Heart left ventricle (tissue), 13 donors: ENCODE measurements around the gene AAMP.

Experiments
- CTCF ChIP-seq, 12 donors: fragments of 200-600 bp; sonication (generic) in 4 of 12; IDR thresholded peaks; one replicate each; pipeline versions ENCODE4 v1.5.0 to v1.8.0; 2018 to 2022; ENCODE audit warnings: antibody characterized with exemption in 12 of 12, mild to moderate bottlenecking in 5 of 12
- POLR2A ChIP-seq, 2 donors: fragments of 450-650 bp; IDR thresholded peaks; one replicate each; pipeline ENCODE4 v1.6.1; 2017; ENCODE audit warnings: antibody characterized with exemption in 2 of 2, mild to moderate bottlenecking in 2 of 2, moderate library complexity in 2 of 2
- donor health status: ischemic (EF 13 %, LVEDD 7.1; RV severe dilation, severe dysfunction).
- donor health status: DM: no; HTN: yes; CAD: no.
- donor health status: DM: no; HTN: no; CAD: no.
- donor health status: ischemic (EF 25% LVEDD 6.9; RV normal size, moderate dysfunction).
- donor health status: ischemic (EF 25% LVEDD 5.7; RV mildly dilated, moderate dysfunction).
- donor health status: ischemic (EF 35%, LVEDD 5.7; RV mildly dilated, moderate dysfunction).
- donor health status: nonischemic (EF 11% LVEDD 7.7; RV severe dilation, severe dysfunction).
- donor health status: DM: yes; HTN: yes; CAD: no.
- donor health status: PGD.
- donor health status: ischemic (EF 29% LVEDD 5.4; RV normal size, mild dysfunction).
- donor health status: nonischemic (EF 23%, LVEDD 6.1; RV moderate dilation, normal function).

- TF ChIP-seq CTCF (IDR thresholded peaks at IDR 0.05), result no peak
- no peak for TF ChIP-seq POLR2A (IDR thresholded peaks at IDR 0.05)
Measured at GRCh38 chr2:218291318-218292047, 21.5 kb upstream of the AAMP start.
